ENCODE measurements around the gene FAM163A.
"Not testable (repeated sequence)": the region's sequence is repeated elsewhere in the genome, so short reads cannot be mapped to it uniquely, and the experiment has no call there.

The FAM163A gene

GRCh38 chr1:179828554-179829110, 85.5 kb downstream of the FAM163A start:
- peak overlapping the region; percentile 9 for H3K23ac ChIP-seq (ENCODE audit: low read depth, low read length, poor library complexity)
- H2BK15ac ChIP-seq (ENCODE audit: low read length): no peak overlapping the region
- peaks cover 0 to 9% (median 0%) of the 10 kb centered on the region in 3 experiments for H3K27me3 ChIP-seq (ENCODE audit: control insufficient read depth in 3 of 3, insufficient read depth in 3 of 3, low read depth in 1 of 3, low read length in 3 of 3)
- H2BK120ac ChIP-seq (ENCODE audit: low read depth, low read length): peak overlapping the region; percentile 4
- no peak overlapping the region for H3K18ac ChIP-seq (ENCODE audit: low read length)
- no peak overlapping the region for H4K8ac ChIP-seq (ENCODE audit: low read depth, low read length)
- no peak overlapping the region for H3K14ac ChIP-seq (ENCODE audit: low read length)
- peaks cover 0 to 2% of the 10 kb centered on the region in 2 donors for H3K9me3 ChIP-seq (replicated peaks in 1 of 2; ENCODE audit: control insufficient read depth in 2 of 2, insufficient read depth in 1 of 2, low read depth in 1 of 2, low read length in 2 of 2)
- H3K36me3 ChIP-seq (replicated peaks in 1 of 2; ENCODE audit: control insufficient read depth in 2 of 2, insufficient read depth in 2 of 2, low read length in 2 of 2): no peaks in the 10 kb centered on the region
- no peak overlapping the region for H3K9ac ChIP-seq (ENCODE audit: low read depth, low read length, poor library complexity)
- H2AK5ac ChIP-seq (ENCODE audit: low read depth, low read length): no peak overlapping the region
- H3K4ac ChIP-seq (ENCODE audit: low read length): no peak overlapping the region
- no peaks in the 10 kb centered on the region for H3K79me1 ChIP-seq (ENCODE audit: low read depth, low read length)
- no peak overlapping the region for H3K27ac ChIP-seq (replicated peaks; ENCODE audit: low read length)
- no CpG with 5 or more reads among the region's 9 CpGs for WGBS, 2 donors (ENCODE audit: extremely low coverage in 2 of 2, insufficient read length in 2 of 2, insufficient replicate concordance in 1 of 2)
- no peak overlapping the region for H3K4me2 ChIP-seq (ENCODE audit: insufficient read depth, low read length, poor library complexity, severe bottlenecking)
- H2AFZ ChIP-seq (ENCODE audit: low read length): no peak overlapping the region
- no peak for DNase-seq (ENCODE audit: low spot score)
- peaks cover 0 to 8% of the 10 kb centered on the region in 2 donors for H3K4me1 ChIP-seq (ENCODE audit: control insufficient read depth in 2 of 2, insufficient read depth in 1 of 2, low read depth in 1 of 2, low read length in 2 of 2)
- no peak overlapping the region for H4K91ac ChIP-seq (ENCODE audit: low read depth, low read length, poor library complexity)
- H2BK5ac ChIP-seq (ENCODE audit: low read length): no peak overlapping the region
- H2BK12ac ChIP-seq (ENCODE audit: low read length): no peak overlapping the region
- H3K4me3 ChIP-seq (ENCODE audit: low read length in 2 of 2): no peak overlapping the region

GRCh38 chr1:179831225-179831624, 88.1 kb downstream of the FAM163A start:
- H3K23ac ChIP-seq (ENCODE audit: low read depth, low read length, poor library complexity): no peak overlapping the region
- no peak overlapping the region for H2BK120ac ChIP-seq (ENCODE audit: low read depth, low read length)
- no peak for DNase-seq (ENCODE audit: low spot score)
- no peak overlapping the region for H2BK15ac ChIP-seq (ENCODE audit: low read length)
- no peak overlapping the region for H2AFZ ChIP-seq (ENCODE audit: low read length)
- H3K18ac ChIP-seq (ENCODE audit: low read length): no peak overlapping the region
- H3K4me2 ChIP-seq (ENCODE audit: insufficient read depth, low read length, poor library complexity, severe bottlenecking): no peak overlapping the region
- WGBS, 2 donors (ENCODE audit: extremely low coverage in 2 of 2, insufficient read length in 2 of 2, insufficient replicate concordance in 1 of 2): no CpG with 5 or more reads among the region's 3 CpGs
- H3K4ac ChIP-seq (ENCODE audit: low read length): no peak overlapping the region
- H4K8ac ChIP-seq (ENCODE audit: low read depth, low read length): no peak overlapping the region
- no peak overlapping the region for H3K9ac ChIP-seq (ENCODE audit: low read depth, low read length, poor library complexity)
- H3K4me3 ChIP-seq (ENCODE audit: low read length in 2 of 2): no peak overlapping the region
- H4K91ac ChIP-seq (ENCODE audit: low read depth, low read length, poor library complexity): no peak overlapping the region
- H2AK5ac ChIP-seq (ENCODE audit: low read depth, low read length): no peak overlapping the region
- H3K79me1 ChIP-seq (ENCODE audit: low read depth, low read length): no peaks in the 10 kb centered on the region
- H3K9me3 ChIP-seq (replicated peaks in 1 of 2; ENCODE audit: control insufficient read depth in 2 of 2, insufficient read depth in 1 of 2, low read depth in 1 of 2, low read length in 2 of 2): peaks cover 0 to under 1% of the 10 kb centered on the region in 2 donors
- no peak overlapping the region for H3K14ac ChIP-seq (ENCODE audit: low read length)
- no peak overlapping the region for H2BK12ac ChIP-seq (ENCODE audit: low read length)
- H2BK5ac ChIP-seq (ENCODE audit: low read length): no peak overlapping the region
- peaks cover 0 to under 1% (median 0%) of the 10 kb centered on the region in 3 experiments for H3K27me3 ChIP-seq (ENCODE audit: control insufficient read depth in 3 of 3, insufficient read depth in 3 of 3, low read depth in 1 of 3, low read length in 3 of 3)
- H3K4me1 ChIP-seq (ENCODE audit: control insufficient read depth in 2 of 2, insufficient read depth in 1 of 2, low read depth in 1 of 2, low read length in 2 of 2): peaks cover 0 to under 1% of the 10 kb centered on the region in 2 donors
- H3K27ac ChIP-seq (replicated peaks; ENCODE audit: low read length): no peak overlapping the region
- H3K36me3 ChIP-seq (replicated peaks in 1 of 2; ENCODE audit: control insufficient read depth in 2 of 2, insufficient read depth in 2 of 2, low read length in 2 of 2): no peaks in the 10 kb centered on the region

- Histone ChIP-seq H2BK12ac (ENCODE audit: low read length) (no peak overlapping the region), H3K23ac (ENCODE audit: low read depth, low read length, poor library complexity) (no peak overlapping the region), H4K8ac (ENCODE audit: low read depth, low read length) (no peak overlapping the region), H3K14ac (ENCODE audit: low read length) (no peak overlapping the region), H2AFZ (ENCODE audit: low read length) (no peak overlapping the region), H3K4me1 (ENCODE audit: control insufficient read depth in 2 of 2, insufficient read depth in 1 of 2, low read depth in 1 of 2, low read length in 2 of 2) (no peaks in the 10 kb centered on the region), H3K18ac (ENCODE audit: low read length) (no peak overlapping the region), H3K79me1 (ENCODE audit: low read depth, low read length) (no peaks in the 10 kb centered on the region), H3K9ac (ENCODE audit: low read depth, low read length, poor library complexity) (no peak overlapping the region), H2AK5ac (ENCODE audit: low read depth, low read length) (no peak overlapping the region), H3K36me3 (replicated peaks in 1 of 2; ENCODE audit: control insufficient read depth in 2 of 2, insufficient read depth in 2 of 2, low read length in 2 of 2) (no peaks in the 10 kb centered on the region), H3K27me3 (ENCODE audit: control insufficient read depth in 3 of 3, insufficient read depth in 3 of 3, low read depth in 1 of 3, low read length in 3 of 3) (no peaks in the 10 kb centered on the region), H3K4me3 (ENCODE audit: low read length in 2 of 2) (no peak overlapping the region), H3K9me3 (replicated peaks in 1 of 2; ENCODE audit: control insufficient read depth in 2 of 2, insufficient read depth in 1 of 2, low read depth in 1 of 2, low read length in 2 of 2) (no peaks in the 10 kb centered on the region), H3K4ac (ENCODE audit: low read length) (no peak overlapping the region), H3K4me2 (ENCODE audit: insufficient read depth, low read length, poor library complexity, severe bottlenecking) (no peak overlapping the region), H4K91ac (ENCODE audit: low read depth, low read length, poor library complexity) (no peak overlapping the region), H2BK5ac (ENCODE audit: low read length) (no peak overlapping the region), H2BK15ac (ENCODE audit: low read length) (no peak overlapping the region), H3K27ac (replicated peaks; ENCODE audit: low read length) (no peak overlapping the region), H2BK120ac (ENCODE audit: low read depth, low read length) (no peak overlapping the region)
- no peak for DNase-seq (ENCODE audit: low spot score)
- no CpG with 5 or more reads among the region's 9 CpGs for WGBS, 2 donors (ENCODE audit: extremely low coverage in 2 of 2, insufficient read length in 2 of 2, insufficient replicate concordance in 1 of 2)
Observed at GRCh38 chr1:179831852-179832699, 89.0 kb downstream of the FAM163A start.

- not testable (repeated sequence) for H2BK120ac ChIP-seq (ENCODE audit: low read depth, low read length); H4K91ac ChIP-seq (ENCODE audit: low read depth, low read length, poor library complexity); H3K27ac ChIP-seq (replicated peaks; ENCODE audit: low read length); H2AK5ac ChIP-seq (ENCODE audit: low read depth, low read length); H3K4me3 ChIP-seq (ENCODE audit: low read length in 2 of 2); H3K4me1 ChIP-seq (ENCODE audit: control insufficient read depth in 2 of 2, insufficient read depth in 1 of 2, low read depth in 1 of 2, low read length in 2 of 2); H4K8ac ChIP-seq (ENCODE audit: low read depth, low read length); H3K4me2 ChIP-seq (ENCODE audit: insufficient read depth, low read length, poor library complexity, severe bottlenecking); H2AFZ ChIP-seq (ENCODE audit: low read length); H3K27me3 ChIP-seq (ENCODE audit: control insufficient read depth in 3 of 3, insufficient read depth in 3 of 3, low read depth in 1 of 3, low read length in 3 of 3); H2BK12ac ChIP-seq (ENCODE audit: low read length); H2BK5ac ChIP-seq (ENCODE audit: low read length); H3K9ac ChIP-seq (ENCODE audit: low read depth, low read length, poor library complexity); DNase-seq (ENCODE audit: low spot score); H3K9me3 ChIP-seq (replicated peaks in 1 of 2; ENCODE audit: control insufficient read depth in 2 of 2, insufficient read depth in 1 of 2, low read depth in 1 of 2, low read length in 2 of 2); H3K4ac ChIP-seq (ENCODE audit: low read length); H3K14ac ChIP-seq (ENCODE audit: low read length); H3K79me1 ChIP-seq (ENCODE audit: low read depth, low read length); H2BK15ac ChIP-seq (ENCODE audit: low read length); H3K23ac ChIP-seq (ENCODE audit: low read depth, low read length, poor library complexity)
- Histone ChIP-seq H3K36me3 (replicated peaks in 1 of 2; ENCODE audit: control insufficient read depth in 2 of 2, insufficient read depth in 2 of 2, low read length in 2 of 2) (peaks cover 0 to 24% of the 10 kb centered on the region in 2 donors), H3K18ac (ENCODE audit: low read length) (peak overlapping the region; percentile 33)
- no CpG with 5 or more reads among the region's 38 CpGs for WGBS, 2 donors (ENCODE audit: extremely low coverage in 2 of 2, insufficient read length in 2 of 2, insufficient replicate concordance in 1 of 2)
Observed at GRCh38 chr1:179836686-179837445, 93.8 kb downstream of the FAM163A start.
